Subcutaneous adipose tissue (tissue), 4 donors: ENCODE results near the gene PRR14L. TPM values are rescaled to one million over a fixed set of nuclear protein-coding genes. Genes with fewer than 3 reads are reported as not detected.

Experiments
- CTCF ChIP-seq: fragments of 450-650 bp; IDR thresholded peaks from one replicate; pipeline ENCODE4 v1.5.1; 2016; ENCODE audit warnings: low read depth, mild to moderate bottlenecking, control low read depth, antibody characterized with exemption, moderate library complexity
- total RNA-seq, 4 donors: library from RNA; depleted of rRNA; stranded (reverse); fragments of >200 nt; gene quantifications; one replicate each; pipeline ENCODE4 v1.1.0, GENCODE V29; 2016

PRR14L gene
- total RNA-seq, 4 donors from 2014 or later, result 17.7 to 33.9 (median 27.4) TPM

GRCh38 chr22:31661851-31662667 lies 87.9 kb downstream of the PRR14L start, which contains the start of gene PISD:
Gene PISD (minus strand): TSS chr22:31662215. CDS start chr22:31662208, 7 bp downstream.
- TF ChIP-seq CTCF, result no peak

GRCh38 chr22:31659246-31659645 lies 90.7 kb downstream of the PRR14L start:
- TF ChIP-seq CTCF, result no peak

GRCh38 chr22:31654408-31654807 lies 95.5 kb downstream of the PRR14L start:
- no peak for TF ChIP-seq CTCF

GRCh38 chr22:31653944-31654343 lies 96.0 kb downstream of the PRR14L start:
- no peak for TF ChIP-seq CTCF

- TF ChIP-seq CTCF, result no peak
These were observed 96.8 kb downstream of the PRR14L start for GRCh38 chr22:31652911-31653684.

- no peak for TF ChIP-seq CTCF
These were observed 97.8 kb downstream of the PRR14L start for GRCh38 chr22:31652088-31652487.

- TF ChIP-seq CTCF, result no peak
These were observed 98.3 kb downstream of the PRR14L start for GRCh38 chr22:31651664-31652063.
